ENCODE data around the gene TMEM88.

The TMEM88 gene

GRCh38 chr17:7833795-7834541 is 20.9 kb upstream of the TMEM88 start, which contains the start of gene KDM6B:
Gene KDM6B, plus strand, starts transcription at chr17:7834217. Its CDS starts 11,338 bp downstream, at chr17:7845555.
- TF ChIP-seq TAF1 (IDR thresholded peaks at IDR 0.05; ENCODE audit: borderline replicate concordance, low read depth, low read length) (no peak), POLR2AphosphoS5 (IDR thresholded peaks at IDR 0.05; ENCODE audit: low read depth, low read length) (no peak), POLR2A (IDR thresholded peaks at IDR 0.05; ENCODE audit: low read depth, low read length) (no peak)
- peak; percentile 85 for DNase-seq (ENCODE audit: insufficient read length)
- FAIRE-seq, result peak; percentile 94

GRCh38 chr17:7834542-7834956 is 20.3 kb upstream of the TMEM88 start:
- TF ChIP-seq TAF1 (IDR thresholded peaks at IDR 0.05; ENCODE audit: borderline replicate concordance, low read depth, low read length) (no peak), POLR2A (IDR thresholded peaks at IDR 0.05; ENCODE audit: low read depth, low read length) (no peak), POLR2AphosphoS5 (IDR thresholded peaks at IDR 0.05; ENCODE audit: low read depth, low read length) (no peak)
- DNase-seq (ENCODE audit: insufficient read length), result no peak
- FAIRE-seq, result no peak

GRCh38 chr17:7834957-7835813 is 19.7 kb upstream of the TMEM88 start:
- DNase-seq (ENCODE audit: insufficient read length), result peak; percentile 87
- FAIRE-seq, result peak; percentile 99
- TF ChIP-seq POLR2A (IDR thresholded peaks at IDR 0.05; ENCODE audit: low read depth, low read length) (no peak), TAF1 (IDR thresholded peaks at IDR 0.05; ENCODE audit: borderline replicate concordance, low read depth, low read length) (no peak), POLR2AphosphoS5 (IDR thresholded peaks at IDR 0.05; ENCODE audit: low read depth, low read length) (no peak)

- no peak for DNase-seq (ENCODE audit: insufficient read length)
- TF ChIP-seq POLR2AphosphoS5 (IDR thresholded peaks at IDR 0.05; ENCODE audit: low read depth, low read length) (no peak), POLR2A (IDR thresholded peaks at IDR 0.05; ENCODE audit: low read depth, low read length) (no peak), TAF1 (IDR thresholded peaks at IDR 0.05; ENCODE audit: borderline replicate concordance, low read depth, low read length) (no peak)
Observed at GRCh38 chr17:7835814-7836595, 18.9 kb upstream of the TMEM88 start.

GRCh38 chr17:7836596-7837407 is 18.1 kb upstream of the TMEM88 start:
- TF ChIP-seq TAF1 (IDR thresholded peaks at IDR 0.05; ENCODE audit: borderline replicate concordance, low read depth, low read length), result no peak
- no peak for TF ChIP-seq POLR2A (IDR thresholded peaks at IDR 0.05; ENCODE audit: low read depth, low read length)
- no peak for TF ChIP-seq POLR2AphosphoS5 (IDR thresholded peaks at IDR 0.05; ENCODE audit: low read depth, low read length)
- peak; percentile 93 for FAIRE-seq

More at GRCh38 chr17:7835814-7836595, 18.9 kb upstream of the TMEM88 start:
- peak; percentile 27 for FAIRE-seq

GRCh38 chr17:7837408-7838088 is 17.3 kb upstream of the TMEM88 start:
- FAIRE-seq, result peak; percentile 38

More at GRCh38 chr17:7836596-7837407, 18.1 kb upstream of the TMEM88 start:
- no peak for DNase-seq (ENCODE audit: insufficient read length)

GRCh38 chr17:7838090-7839075 is 16.5 kb upstream of the TMEM88 start:
- DNase-seq (ENCODE audit: insufficient read length) (no peak), FAIRE-seq (peak; percentile 36)
- TF ChIP-seq POLR2AphosphoS5 (IDR thresholded peaks at IDR 0.05; ENCODE audit: low read depth, low read length) (no peak), POLR2A (IDR thresholded peaks at IDR 0.05; ENCODE audit: low read depth, low read length) (no peak), TAF1 (IDR thresholded peaks at IDR 0.05; ENCODE audit: borderline replicate concordance, low read depth, low read length) (no peak)

More at GRCh38 chr17:7837408-7838088, 17.3 kb upstream of the TMEM88 start:
- DNase-seq (ENCODE audit: insufficient read length), result no peak
- TF ChIP-seq POLR2AphosphoS5 (IDR thresholded peaks at IDR 0.05; ENCODE audit: low read depth, low read length), result no peak
- TF ChIP-seq TAF1 (IDR thresholded peaks at IDR 0.05; ENCODE audit: borderline replicate concordance, low read depth, low read length), result no peak
- TF ChIP-seq POLR2A (IDR thresholded peaks at IDR 0.05; ENCODE audit: low read depth, low read length), result no peak

- TF ChIP-seq POLR2A (IDR thresholded peaks at IDR 0.05; ENCODE audit: low read depth, low read length), result no peak
- TF ChIP-seq POLR2AphosphoS5 (IDR thresholded peaks at IDR 0.05; ENCODE audit: low read depth, low read length), result no peak
- TF ChIP-seq TAF1 (IDR thresholded peaks at IDR 0.05; ENCODE audit: borderline replicate concordance, low read depth, low read length), result no peak
- FAIRE-seq, result no peak
- no peak for DNase-seq (ENCODE audit: insufficient read length)
Observed at GRCh38 chr17:7839190-7839875, 15.5 kb upstream of the TMEM88 start.

Measured in GM12892 (cell line).